H1 (cell line): ENCODE results near the gene APOL2. TPM values are rescaled to one million over a fixed set of nuclear protein-coding genes. Genes with fewer than 3 reads are reported as not detected.

Experiments used
- CTCF ChIA-PET: fragments of 300-600 bp; sonication (Branson Sonifier 250); formaldehyde crosslinking; loops from one replicate; lab custom pipeline; 2021; ENCODE audit not compliant: partially characterized antibody; lab: Charles Lee
- POLR2A ChIA-PET: fragments of 300-600 bp; sonication (Branson Sonifier 250); formaldehyde crosslinking; loops from one replicate; lab custom pipeline; 2021; ENCODE audit warnings: inconsistent platforms; ENCODE audit not compliant: partially characterized antibody; lab: Charles Lee
- DNase-seq, 2 experiments: peaks; one replicate each; pipeline versions ENCODE4 v3.0.0 to v3.0.0-alpha.2; 2010 to 2022; ENCODE audit warnings: low spot score in 2 of 2, low read depth in 1 of 2, mixed read lengths in 1 of 2
- FAIRE-seq: peaks from 2 replicates; lab custom pipeline; 2011; peaks lifted over from hg19 to GRCh38; lab: Jason Lieb, UNC
- H2AFZ ChIP-seq: 2 replicates; pipeline ENCODE4 v1.8.1; 2012; ENCODE audit warnings: low read length, inconsistent platforms
- H2AK5ac ChIP-seq: 2 replicates; pipeline ENCODE4 v1.6.1; 2013; ENCODE audit warnings: low read depth, low read length
- H2BK120ac ChIP-seq: replicated peaks from 2 replicates; pipeline ENCODE3; 2013; ENCODE audit warnings: low read depth, low read length, inconsistent platforms
- H2BK12ac ChIP-seq: 2 replicates; pipeline ENCODE4 v1.6.1; 2013; ENCODE audit warnings: low read depth, low read length
- H2BK15ac ChIP-seq: 2 replicates; pipeline ENCODE4 v1.6.1; 2013; ENCODE audit warnings: low read length
- H2BK20ac ChIP-seq: 2 replicates; pipeline ENCODE4 v1.6.1; 2013; ENCODE audit warnings: low read length
- H2BK5ac ChIP-seq: 2 replicates; pipeline ENCODE4 v1.6.1; 2013; ENCODE audit warnings: low read depth, low read length
- H3K14ac ChIP-seq: 2 replicates; pipeline ENCODE4 v1.6.1; 2013; ENCODE audit warnings: inconsistent platforms; ENCODE audit not compliant: insufficient read length
- H3K18ac ChIP-seq: 2 replicates; pipeline ENCODE4 v1.6.1; 2013; ENCODE audit warnings: low read length; ENCODE audit errors: extremely low read depth
- H3K23ac ChIP-seq: 2 replicates; pipeline ENCODE4 v1.6.1; 2013; ENCODE audit warnings: inconsistent platforms; ENCODE audit not compliant: insufficient read length
- H3K23me2 ChIP-seq: 2 replicates; pipeline ENCODE4 v1.6.1; 2013; ENCODE audit warnings: low read depth, low read length
- H3K27ac ChIP-seq: 2 replicates; pipeline ENCODE4 v1.6.1; 2011; ENCODE audit warnings: low read depth, low read length, inconsistent platforms
- H3K27me3 ChIP-seq, 4 experiments: replicated peaks in 1 of 4; 1 replicate in 1 of 4; 2 replicates in 3 of 4; pipeline versions ENCODE4 v1.6.1 to v1.8.1; 2011 to 2013; ENCODE audit warnings: low read length in 3 of 4, mild to moderate bottlenecking in 3 of 4, inconsistent platforms in 2 of 4, mixed read lengths in 2 of 4, moderate library complexity in 1 of 4; ENCODE audit not compliant: control insufficient read depth in 3 of 4, insufficient read depth in 3 of 4; ENCODE audit errors: extremely low read depth in 1 of 4
- H3K36me3 ChIP-seq, 4 experiments: 2 replicates each; pipeline versions ENCODE4 v1.6.1 to v1.8.1; 2011 to 2013; ENCODE audit warnings: mild to moderate bottlenecking in 4 of 4, low read length in 3 of 4, moderate library complexity in 2 of 4, control low read depth in 1 of 4, inconsistent platforms in 1 of 4; ENCODE audit not compliant: insufficient read depth in 4 of 4, control insufficient read depth in 2 of 4
- H3K4ac ChIP-seq: replicated peaks from 2 replicates; pipeline ENCODE3; 2013; ENCODE audit warnings: low read length, low read depth, mixed read lengths, inconsistent platforms; ENCODE audit not compliant: insufficient read length
- H3K4me1 ChIP-seq, 4 experiments: replicated peaks in 1 of 4; 1 replicate in 1 of 4; 2 replicates in 3 of 4; pipeline versions ENCODE4 v1.6.1 to v1.8.1; 2011 to 2013; ENCODE audit warnings: low read length in 3 of 4, inconsistent platforms in 2 of 4, mixed read lengths in 1 of 4; ENCODE audit not compliant: insufficient read depth in 4 of 4, control insufficient read depth in 3 of 4
- H3K4me2 ChIP-seq, 2 experiments: 2 replicates each; pipeline versions ENCODE4 v1.6.1 to v1.8.1; 2011 to 2013; ENCODE audit warnings: low read depth in 2 of 2, low read length in 2 of 2, control low read depth in 1 of 2, inconsistent platforms in 1 of 2, mild to moderate bottlenecking in 1 of 2; ENCODE audit not compliant: insufficient read depth in 1 of 2
- H3K4me3 ChIP-seq, 4 experiments: fragments of 200-600, 300-600 bp in 1 of 4; sonication (generic), shearing (Covaris generic), sonication (Bioruptor Twin) in 1 of 4; 2 replicates each; pipeline versions ENCODE4 v1.5.1 to v1.8.1; 2011 to 2016; ENCODE audit warnings: low read length in 4 of 4, low read depth in 3 of 4, control low read depth in 2 of 4, inconsistent platforms in 2 of 4, mild to moderate bottlenecking in 2 of 4, mixed read lengths in 1 of 4, moderate library complexity in 1 of 4; ENCODE audit not compliant: insufficient read depth in 2 of 4; ENCODE audit errors: extremely low read depth in 1 of 4
- H3K56ac ChIP-seq: replicated peaks from 2 replicates; pipeline ENCODE3; 2013; ENCODE audit warnings: low read depth, mild to moderate bottlenecking, mixed read lengths, low read length, inconsistent platforms; ENCODE audit not compliant: insufficient read length
- H3K79me1 ChIP-seq: 2 replicates; pipeline ENCODE4 v1.6.1; 2013; ENCODE audit warnings: low read depth, low read length, control low read depth
- H3K79me2 ChIP-seq, 2 experiments: 2 replicates each; pipeline versions ENCODE4 v1.6.1 to v1.8.1; 2012 to 2013; ENCODE audit warnings: low read length in 2 of 2, mild to moderate bottlenecking in 2 of 2, inconsistent platforms in 1 of 2; ENCODE audit not compliant: insufficient read depth in 2 of 2, control insufficient read depth in 1 of 2
- H3K9ac ChIP-seq, 4 experiments: replicated peaks in 1 of 4; 1 replicate in 1 of 4; 2 replicates in 3 of 4; pipeline versions ENCODE4 v1.6.1 to v1.8.1; 2011 to 2013; ENCODE audit warnings: low read depth in 3 of 4, low read length in 3 of 4, control low read depth in 2 of 4, mild to moderate bottlenecking in 2 of 4, moderate library complexity in 2 of 4, inconsistent platforms in 1 of 4; ENCODE audit errors: extremely low read depth in 1 of 4
- H3K9me3 ChIP-seq, 2 experiments: 2 replicates each; pipeline versions ENCODE4 v1.6.1 to v1.8.1; 2012 to 2013; ENCODE audit warnings: mild to moderate bottlenecking in 2 of 2, moderate library complexity in 2 of 2, control low read depth in 1 of 2, inconsistent platforms in 1 of 2, low read depth in 1 of 2, low read length in 1 of 2, mixed read lengths in 1 of 2; ENCODE audit not compliant: insufficient read depth in 2 of 2
- H4K20me1 ChIP-seq, 2 experiments: replicated peaks in 1 of 2; 2 replicates each; pipeline versions ENCODE3 to v1.8.1; 2011 to 2013; ENCODE audit warnings: inconsistent platforms in 2 of 2, low read length in 2 of 2, mild to moderate bottlenecking in 1 of 2; ENCODE audit not compliant: insufficient read depth in 2 of 2, control insufficient read depth in 1 of 2
- H4K5ac ChIP-seq: 2 replicates; pipeline ENCODE4 v1.6.1; 2013; ENCODE audit warnings: low read length, low read depth, mixed read lengths, inconsistent platforms; ENCODE audit not compliant: insufficient read length
- H4K8ac ChIP-seq: 2 replicates; pipeline ENCODE4 v1.8.0; 2013; ENCODE audit warnings: mild to moderate bottlenecking, moderate library complexity, low read length, inconsistent platforms; ENCODE audit not compliant: insufficient read depth; ENCODE audit errors: extremely low read depth
- H4K91ac ChIP-seq: replicated peaks from 2 replicates; pipeline ENCODE3; 2013; ENCODE audit warnings: low read length, mixed read lengths, inconsistent platforms; ENCODE audit not compliant: insufficient read length
- CEBPB ChIP-seq: IDR thresholded peaks from 2 replicates; pipeline ENCODE4 v1.6.1; 2012; ENCODE audit warnings: low read depth, low read length
- CREB1 ChIP-seq: IDR thresholded peaks from 2 replicates; pipeline ENCODE4 v1.6.1; 2012; ENCODE audit warnings: inconsistent platforms
- GABPA ChIP-seq: IDR thresholded peaks from 2 replicates; pipeline ENCODE4 v1.6.1; 2011; ENCODE audit warnings: mild to moderate bottlenecking, low read length, moderate library complexity, borderline replicate concordance; ENCODE audit not compliant: insufficient read depth
- JUN ChIP-seq: IDR thresholded peaks from 2 replicates; pipeline ENCODE4 v1.6.1; 2011; ENCODE audit warnings: low read depth, mild to moderate bottlenecking, improper control_type of control experiment, low read length
- POU5F1 ChIP-seq: IDR thresholded peaks from 2 replicates; pipeline ENCODE4 v1.6.1; 2011; ENCODE audit warnings: low read depth, mild to moderate bottlenecking, low read length, moderate library complexity
- RAD21 ChIP-seq, 2 experiments: IDR thresholded peaks in 1 of 2; conservative IDR thresholded peaks in 1 of 2; 2 replicates each; pipeline ENCODE4 v1.6.1; 2011; ENCODE audit warnings: low read depth in 2 of 2, low read length in 2 of 2, improper control_type of control experiment in 1 of 2, inconsistent platforms in 1 of 2, mild to moderate bottlenecking in 1 of 2, moderate library complexity in 1 of 2
- RNF2 ChIP-seq: fragments of 200-900, 300-1000 bp; sonication (generic); IDR thresholded peaks from 2 replicates; pipeline ENCODE4 v1.7.1; 2016; ENCODE audit warnings: borderline replicate concordance, low read depth, mild to moderate bottlenecking, antibody characterized with exemption, low read length; ENCODE audit not compliant: poor library complexity, severe bottlenecking; ENCODE audit errors: missing control alignments
- SIRT6 ChIP-seq: IDR thresholded peaks from one replicate; pipeline ENCODE4 v1.7.1; 2012; ENCODE audit warnings: low read length, inconsistent platforms
- SP4 ChIP-seq: IDR thresholded peaks from 2 replicates; pipeline ENCODE4 v1.6.1; 2012; ENCODE audit warnings: low read length, inconsistent platforms
- SRF ChIP-seq: IDR thresholded peaks from 2 replicates; pipeline ENCODE4 v1.6.1; 2011; ENCODE audit warnings: mild to moderate bottlenecking, low read depth, low read length, moderate library complexity
- SUZ12 ChIP-seq: fragments of 200-600 bp; sonication (generic); IDR thresholded peaks from 2 replicates; pipeline ENCODE4 v1.6.1; 2012; ENCODE audit warnings: mild to moderate bottlenecking, inconsistent platforms, low read length, moderate library complexity, mixed read lengths
- TAF1 ChIP-seq: IDR thresholded peaks from 2 replicates; pipeline ENCODE4 v1.6.1; 2011; ENCODE audit warnings: mild to moderate bottlenecking, low read depth, low read length
- TCF12 ChIP-seq: IDR thresholded peaks from 2 replicates; pipeline ENCODE4 v1.6.1; 2011; ENCODE audit warnings: low read depth, mild to moderate bottlenecking, low read length
- TEAD4 ChIP-seq: IDR thresholded peaks from 2 replicates; pipeline ENCODE4 v1.6.1; 2012; ENCODE audit warnings: low read depth, low read length, inconsistent platforms, mixed read lengths
- YY1 ChIP-seq: IDR thresholded peaks from 2 replicates; pipeline ENCODE4 v1.6.1; 2011; ENCODE audit warnings: low read depth, mild to moderate bottlenecking, low read length
- WGBS, 2 experiments: shearing (Covaris generic) in 1 of 2; methylation state at CpG; one replicate each; pipeline versions ENCODE4 v1.1.6 to v1.1.7; 2013 to 2015; ENCODE audit warnings: low lambda C conversion rate in 2 of 2, mixed read lengths in 2 of 2, inconsistent platforms in 1 of 2, low coverage in 1 of 2, missing lambda C conversion rate in 1 of 2; ENCODE audit not compliant: insufficient replicate concordance in 2 of 2, insufficient coverage in 1 of 2, insufficient read length in 1 of 2; ENCODE audit errors: extremely low coverage in 1 of 2, missing lambda C conversion rate in 1 of 2; 5-methylcytosine and 5-hydroxymethylcytosine counted together
- polyA plus RNA-seq, 7 experiments: library from polyadenylated mRNA; depleted of rRNA in 3 of 7; stranded (reverse) in 5 of 7; unstranded in 2 of 7; fragments of >200 nt in 5 of 7; fragments of 200-250 nt in 2 of 7; gene quantifications; 1 replicate in 5 of 7; 2 replicates in 1 of 7; 4 replicates in 1 of 7; pipeline versions ENCODE4 v1.2.1 to v1.2.3, GENCODE V29; 2011 to 2013; ENCODE audit warnings: missing spikeins in 2 of 7, mixed read lengths in 2 of 7
- total RNA-seq: library from RNA; stranded (reverse); fragmentation: NEBNext Ultra II Directional; extraction: Animal tissue kit (Norgen Biotek cat#: 25700); gene quantifications from 2 replicates; pipeline ENCODE4 v1.2.1, GENCODE V29; 2021

The APOL2 gene
- total and polyA plus RNA-seq, 2 of the 8 experiments (the other 6 are each of a cell fraction or from before 2014, with no cell fraction given), result 8.1 to 11.0 TPM

GRCh38 chr22:36249160-36249559 is 9.8 kb upstream of the APOL2 start:
- Histone ChIP-seq H3K23ac (no peak overlapping the region), H3K9ac (no peak overlapping the region), H3K4me2 (no peak overlapping the region), H4K5ac (no peak overlapping the region), H2BK15ac (no peak overlapping the region), H3K4me3 (no peak overlapping the region), H2AK5ac (no peak overlapping the region), H4K20me1 (no peaks in the 10 kb centered on the region), H3K27me3 (no peaks in the 10 kb centered on the region; a peak in 1 of 7 replicates), H3K9me3 (peaks cover 3 to 7% of the 10 kb centered on the region in 2 experiments; a peak in 3 of 4 replicates), H2BK12ac (no peak overlapping the region), H2AFZ (no peak overlapping the region), H3K18ac (no peak overlapping the region), H4K91ac (no peak overlapping the region), H3K79me1 (no peaks in the 10 kb centered on the region), H4K8ac (no peak overlapping the region), H3K36me3 (no peaks in the 10 kb centered on the region), H3K14ac (no peak overlapping the region), H3K23me2 (no peaks in the 10 kb centered on the region), H3K79me2 (no peaks in the 10 kb centered on the region), H2BK120ac (no peak overlapping the region), H3K4me1 (peaks cover 0 to 5% (median 0%) of the 10 kb centered on the region in 4 experiments; a peak in 1 of 7 replicates), H3K27ac (no peak overlapping the region), H2BK20ac (no peak overlapping the region), H3K56ac (no peak overlapping the region), H3K4ac (no peak overlapping the region), H2BK5ac (no peak overlapping the region)
- ChIA-PET CTCF (interaction anchor here (0.7 to 3.1 kb wide), 3 partner anchors 10 to 37 kb away, joined by 3 to 16 read pairs (median 4); partner anchors contain the start of gene APOL2), POLR2A (interaction anchor here (0.6 to 1.7 kb wide), 2 partner anchors 9 to 233 kb away, joined by 3 to 6 read pairs; partner anchors contain the start of gene APOL2)
- WGBS, 2 experiments, result 91% methylated on average over 2 of the region's 2 CpGs; no CpG with 5 or more reads in 1 of the 2 experiments
- FAIRE-seq (no peak), DNase-seq (no peak)
- TF ChIP-seq CREB1 (no peak), SRF (no peak), JUN (no peak), CEBPB (no peak), YY1 (no peak), TAF1 (no peak), SP4 (no peak), POU5F1 (no peak), RNF2 (no peak), SIRT6 (no peak), GABPA (no peak), SUZ12 (no peak), TCF12 (no peak), TEAD4 (no peak), RAD21 (IDR thresholded peaks at IDR 0.05 in 1 of 2, conservative IDR thresholded peaks at IDR 0.05 in 1 of 2; ENCODE audit: low read depth in 2 of 2, low read length in 2 of 2) (no peak)
